ENCODE measurements around the gene GDF7. TPM values are rescaled to one million over a fixed set of nuclear protein-coding genes. Genes with fewer than 3 reads are reported as not detected.

The GDF7 gene
- total and polyA plus RNA-seq, 2 of the 4 experiments (the other 2 are of a cell fraction) = under 0.01 to 0.02 TPM

- H4K8ac ChIP-seq (ENCODE audit: low read depth in 2 of 2, low read length in 2 of 2) = 0 out of 4 replicates have a peak overlapping the region, but pooled peaks of 1 of the 2 experiments have one; percentile 98
- H4K20me1 ChIP-seq (ENCODE audit: insufficient read depth, low read length) = peaks cover 5% of the 10 kb centered on the region; the same call in 1 of the 2 replicates
- no peak overlapping the region for H3K27ac ChIP-seq (ENCODE audit: insufficient read depth, low read length)
- no peak for TF ChIP-seq MAFK (IDR thresholded peaks at IDR 0.05; ENCODE audit: low read depth, low read length)
- intact Hi-C loops (cut with micrococcal nuclease) (no loop called here), dilution Hi-C loops (cut with HindIII; ENCODE audit: low sequenced_read_pairs, unreplicated experiment) (no loop called here), in situ Hi-C loops (cut with MboI; ENCODE audit: low sequenced_read_pairs) (loop anchor here (25.0 kb wide), 1 partner anchor 1110 kb away; no protein-coding TSS in a partner anchor)
- H4K91ac ChIP-seq (ENCODE audit: insufficient read depth, low read depth, low read length) = no peak overlapping the region
- H3K23ac ChIP-seq (ENCODE audit: low read depth, low read length) = no peak overlapping the region
- H3K9me1 ChIP-seq (ENCODE audit: insufficient read depth, low read length) = peaks cover 9% of the 10 kb centered on the region
- no peaks in the 10 kb centered on the region for H3K9me3 ChIP-seq (ENCODE audit: control insufficient read depth, insufficient read depth, low read length)
- no peak overlapping the region for H3K4me3 ChIP-seq (ENCODE audit: insufficient read depth, low read depth, low read length)
- no peak overlapping the region for H3K18ac ChIP-seq (ENCODE audit: low read depth, low read length)
- peaks cover 10 to 30% of the 10 kb centered on the region in 2 experiments; a peak in 3 of 4 replicates for H3K79me1 ChIP-seq (ENCODE audit: low read depth in 1 of 2, low read length in 2 of 2)
- ChIA-PET POLR2A (ENCODE audit: unreplicated experiment) (no interaction called here), CTCF (interaction anchor here (1.1 kb wide), 2 partner anchors 10 to 215 kb away, joined by 4 to 5 read pairs; no protein-coding TSS in a partner anchor)
- DNase-seq (peak; percentile 28), ATAC-seq (ENCODE audit: low read depth) (no peak)
- peaks cover 23% of the 10 kb centered on the region for H3K27me3 ChIP-seq (ENCODE audit: control insufficient read depth, insufficient read depth, low read length)
- H3K4me1 ChIP-seq (ENCODE audit: control insufficient read depth, insufficient read depth, low read length) = peaks cover 9% of the 10 kb centered on the region
- H2BK15ac ChIP-seq (ENCODE audit: low read depth, low read length) = no peak overlapping the region
- BruUV-seq (replicated peaks) = no TSS peak
- H2BK20ac ChIP-seq (ENCODE audit: low read depth, low read length) = no peak overlapping the region
- H2BK120ac ChIP-seq (ENCODE audit: low read depth, low read length) = no peak overlapping the region
- H4K5ac ChIP-seq (ENCODE audit: low read depth, low read length) = no peak overlapping the region
- H3K56ac ChIP-seq (ENCODE audit: extremely low read depth, insufficient read depth, low read length) = no peak overlapping the region
- H2AFZ ChIP-seq (replicated peaks; ENCODE audit: low read length, poor library complexity) = peak overlapping the region; percentile 68
- no peak overlapping the region for H3K9ac ChIP-seq (ENCODE audit: low read depth, low read length)
- H3K36me3 ChIP-seq (ENCODE audit: control insufficient read depth, insufficient read depth, low read length) = no peaks in the 10 kb centered on the region
- no peak overlapping the region for H2BK5ac ChIP-seq (ENCODE audit: low read depth, low read length, poor library complexity, severe bottlenecking)
- H2AK9ac ChIP-seq (replicated peaks; ENCODE audit: low read depth, low read length, poor library complexity) = no peak overlapping the region
- no peak overlapping the region for H3K4me2 ChIP-seq (ENCODE audit: low read depth, low read length)
- no peak overlapping the region for H3K4ac ChIP-seq (ENCODE audit: low read depth, low read length)
- H2AK5ac ChIP-seq (ENCODE audit: low read depth, low read length) = no peak overlapping the region
- H3K14ac ChIP-seq (replicated peaks; ENCODE audit: low read depth, low read length) = no peak overlapping the region
- WGBS, 2 experiments (ENCODE audit: extremely low coverage in 2 of 2, insufficient read length in 1 of 2) = 100% methylated on average over 3 of the region's 7 CpGs; no CpG with 5 or more reads in 1 of the 2 experiments
Measured at GRCh38 chr2:20652141-20652540, 14.8 kb upstream of the GDF7 start.

Measured in IMR-90 (cell line).